SK-N-SH (cell line): ENCODE data around the gene CDH23. TPM values are rescaled to one million over a fixed set of nuclear protein-coding genes. Genes with fewer than 3 reads are reported as not detected.

Experiments used
- CTCF ChIA-PET: fragments of 300-600, 350-600 bp; formaldehyde crosslinking; extraction: SDS; loops from one replicate; lab custom pipeline; 2021; lab: Yijun Ruan, JAX
- POLR2A ChIA-PET: fragments of 350-600 bp; sonication (Branson Sonifier 250); formaldehyde crosslinking; extraction: SDS; loops from one replicate; lab custom pipeline; 2020; ENCODE audit warnings: antibody characterized with exemption, inconsistent platforms; lab: Yijun Ruan, JAX
- DNase-seq: peaks from one replicate; pipeline ENCODE4 v3.0.0; 2012
- H2AFZ ChIP-seq: fragments of 200-600 bp; sonication (generic); 2 replicates; pipeline ENCODE4 v1.8.1; 2016; ENCODE audit warnings: antibody characterized with exemption, mild to moderate bottlenecking, low read depth
- H3F3A ChIP-seq: fragments of 200-600 bp; sonication (generic); replicated peaks from 2 replicates; pipeline ENCODE3; 2016; ENCODE audit warnings: antibody characterized with exemption, mild to moderate bottlenecking; ENCODE audit not compliant: insufficient read depth
- H3K27ac ChIP-seq, 2 experiments: fragments of 200-500 bp in 1 of 2; fragments of 200-600 bp in 1 of 2; sonication (Bioruptor generic) in 1 of 2; sonication (generic), shearing (Covaris generic) in 1 of 2; 2 replicates each; pipeline versions ENCODE4 v1.5.1 to v1.6.1; 2014 to 2016; ENCODE audit warnings: low read depth in 2 of 2, inconsistent platforms in 1 of 2, low read length in 1 of 2, mild to moderate bottlenecking in 1 of 2, mixed read lengths in 1 of 2
- H3K27me3 ChIP-seq: fragments of 200-600 bp; sonication (generic), shearing (Covaris generic); 2 replicates; pipeline ENCODE4 v1.6.1; 2016; ENCODE audit warnings: mixed run types; ENCODE audit not compliant: insufficient read depth
- H3K36me3 ChIP-seq, 2 experiments: fragments of 200-500 bp in 1 of 2; fragments of 200-600 bp in 1 of 2; sonication (Bioruptor generic) in 1 of 2; sonication (generic) in 1 of 2; replicated peaks in 1 of 2; 2 replicates each; pipeline versions ENCODE3 to v1.5.1; 2014 to 2016; ENCODE audit warnings: low read length in 1 of 2, mild to moderate bottlenecking in 1 of 2; ENCODE audit not compliant: insufficient read depth in 2 of 2, control insufficient read depth in 1 of 2
- H3K4me1 ChIP-seq, 2 experiments: fragments of 200-500 bp in 1 of 2; fragments of 200-600 bp in 1 of 2; sonication (Bioruptor generic) in 1 of 2; sonication (generic), shearing (Covaris generic) in 1 of 2; 2 replicates each; pipeline versions ENCODE4 v1.5.1 to v1.6.1; 2014 to 2016; ENCODE audit warnings: low read depth in 1 of 2, low read length in 1 of 2, mixed run types in 1 of 2; ENCODE audit not compliant: insufficient read depth in 2 of 2, control insufficient read depth in 1 of 2
- H3K4me2 ChIP-seq: fragments of 200-600 bp; sonication (generic), shearing (Covaris generic); 2 replicates; pipeline ENCODE4 v1.6.1; 2017; ENCODE audit warnings: mixed run types
- H3K4me3 ChIP-seq, 2 experiments: fragments of 200-500 bp in 1 of 2; fragments of 200-600 bp in 1 of 2; sonication (Bioruptor generic) in 1 of 2; sonication (generic), shearing (Covaris generic) in 1 of 2; 2 replicates each; pipeline versions ENCODE4 v1.5.1 to v1.8.1; 2014 to 2016; ENCODE audit warnings: low read depth in 2 of 2, inconsistent platforms in 1 of 2, low read length in 1 of 2, mild to moderate bottlenecking in 1 of 2, mixed read lengths in 1 of 2, moderate library complexity in 1 of 2
- H3K79me2 ChIP-seq: fragments of 200-600 bp; sonication (generic); 2 replicates; pipeline ENCODE4 v1.8.1; 2017; ENCODE audit warnings: mild to moderate bottlenecking; ENCODE audit not compliant: insufficient read depth
- H3K9ac ChIP-seq: fragments of 200-600 bp; sonication (generic); 2 replicates; pipeline ENCODE4 v1.6.1; 2017; ENCODE audit warnings: mixed run types
- H3K9me2 ChIP-seq: fragments of 200-600 bp; sonication (generic); 2 replicates; pipeline ENCODE4 v1.6.1; 2017; ENCODE audit warnings: mixed run types
- H3K9me3 ChIP-seq: fragments of 200-600 bp; sonication (generic); 2 replicates; pipeline ENCODE4 v1.6.1; 2017; ENCODE audit warnings: mixed run types, mild to moderate bottlenecking, moderate library complexity
- H4K20me1 ChIP-seq: fragments of 200-600 bp; sonication (generic); 2 replicates; pipeline ENCODE4 v1.6.1; 2017; ENCODE audit warnings: mild to moderate bottlenecking, mixed run types; ENCODE audit not compliant: insufficient read depth
- CHD2 ChIP-seq: fragments of 150-350 bp; IDR thresholded peaks from 2 replicates; pipeline ENCODE4 v1.6.1; 2018; ENCODE audit warnings: low read length; ENCODE audit not compliant: partially characterized antibody
- CTCF ChIP-seq: fragments of 200-600 bp; sonication (generic); IDR thresholded peaks from 2 replicates; pipeline ENCODE4 v1.6.1; 2017; ENCODE audit warnings: antibody characterized with exemption, mild to moderate bottlenecking, moderate library complexity
- ELF1 ChIP-seq: IDR thresholded peaks from 2 replicates; pipeline ENCODE4 v1.4.0; 2012
- EZH2phosphoT487 ChIP-seq: fragments of 200-600 bp; sonication (generic); IDR thresholded peaks from 2 replicates; pipeline ENCODE4 v1.6.1; 2017; ENCODE audit warnings: low read depth, mixed run types, mild to moderate bottlenecking, antibody characterized with exemption, moderate library complexity, borderline replicate concordance
- GABPA ChIP-seq: IDR thresholded peaks from 2 replicates; pipeline ENCODE4 v1.4.0; 2012; ENCODE audit warnings: low read depth, mild to moderate bottlenecking
- IRF3 ChIP-seq: fragments of 150-350 bp; IDR thresholded peaks from 2 replicates; pipeline ENCODE4 v1.6.1; 2016; ENCODE audit warnings: mild to moderate bottlenecking, low read depth, low read length
- JUND ChIP-seq: IDR thresholded peaks from 2 replicates; pipeline ENCODE4 v1.4.0; 2012
- MAX ChIP-seq: IDR thresholded peaks from 2 replicates; pipeline ENCODE4 v1.4.0; 2012; ENCODE audit warnings: low read depth
- NRF1 ChIP-seq: IDR thresholded peaks from 2 replicates; pipeline ENCODE4 v1.6.1; 2012; ENCODE audit warnings: low read depth, mild to moderate bottlenecking, low read length
- PBX3 ChIP-seq: IDR thresholded peaks from 2 replicates; pipeline ENCODE4; 2012
- REST ChIP-seq: IDR thresholded peaks from 2 replicates; pipeline ENCODE4 v1.6.1; 2012; ENCODE audit warnings: mild to moderate bottlenecking, low read depth, low read length, moderate library complexity
- RXRA ChIP-seq: IDR thresholded peaks from 2 replicates; pipeline ENCODE4 v1.4.0; 2012; ENCODE audit warnings: low read depth, mild to moderate bottlenecking, borderline replicate concordance
- SIN3A ChIP-seq: IDR thresholded peaks from 2 replicates; pipeline ENCODE4 v1.6.1; 2012; ENCODE audit warnings: low read depth, mild to moderate bottlenecking, low read length, moderate library complexity, borderline replicate concordance
- SMC3 ChIP-seq: IDR thresholded peaks from 2 replicates; pipeline ENCODE4 v1.6.1; 2012; ENCODE audit warnings: low read depth, low read length, improper control_type of control experiment
- TCF12 ChIP-seq: IDR thresholded peaks from 2 replicates; pipeline ENCODE4 v1.4.0; 2012
- TEAD4 ChIP-seq: IDR thresholded peaks from 2 replicates; pipeline ENCODE4 v1.4.0; 2012; ENCODE audit warnings: mild to moderate bottlenecking, borderline replicate concordance; ENCODE audit not compliant: insufficient read depth
- YY1 ChIP-seq: IDR thresholded peaks from 2 replicates; pipeline ENCODE4 v1.4.0; 2012; ENCODE audit warnings: low read depth, mild to moderate bottlenecking
- WGBS: methylation state at CpG from one replicate; pipeline ENCODE4 v1.1.6; 2017; ENCODE audit warnings: low lambda C conversion rate; 5-methylcytosine and 5-hydroxymethylcytosine counted together
- polyA plus RNA-seq, 3 experiments: library from polyadenylated mRNA; depleted of rRNA; stranded (reverse); fragments of >200 nt; gene quantifications; 2 replicates each; pipeline ENCODE4 v1.2.3, GENCODE V29; 2012

The CDH23 gene
- polyA plus RNA-seq, 1 of the 3 experiments (the other 2 are of a cell fraction) = 0.03 TPM

GRCh38 chr10:71710519-71710918 lies 313.8 kb downstream of the CDH23 start:
- Histone ChIP-seq H3K9me2 (no peaks in the 10 kb centered on the region), H3K79me2 (no peaks in the 10 kb centered on the region), H3K27me3 (no peaks in the 10 kb centered on the region; the same call in 1 of the 2 replicates), H3K9me3 (no peaks in the 10 kb centered on the region), H3K4me1 (peaks cover 0 to 20% of the 10 kb centered on the region in 2 experiments; a peak in 1 of 4 replicates), H3K27ac (no peak overlapping the region), H3K4me2 (no peak overlapping the region), H3F3A (no peaks in the 10 kb centered on the region), H4K20me1 (no peaks in the 10 kb centered on the region), H3K9ac (no peak overlapping the region), H3K4me3 (no peak overlapping the region), H2AFZ (no peak overlapping the region), H3K36me3 (no peaks in the 10 kb centered on the region)
- WGBS = 80% methylated on average over 1 of the region's 2 CpGs
- POLR2A ChIA-PET = no interaction called here
- DNase-seq = no peak
- no peak for TF ChIP-seq SIN3A
- TF ChIP-seq CTCF = no peak
- TF ChIP-seq NRF1 = no peak
- TF ChIP-seq JUND = no peak
- TF ChIP-seq SMC3 = no peak
- no peak for TF ChIP-seq CHD2
- TF ChIP-seq PBX3 = no peak
- TF ChIP-seq IRF3 = no peak
- TF ChIP-seq GABPA = no peak
- no peak for TF ChIP-seq REST
- TF ChIP-seq RXRA = no peak
- TF ChIP-seq EZH2phosphoT487 = no peak
- no peak for TF ChIP-seq YY1
- TF ChIP-seq MAX = no peak
- no peak for TF ChIP-seq TCF12
- no peak for TF ChIP-seq ELF1
- no peak for TF ChIP-seq TEAD4
- TF ChIP-seq, all 33 proteins: peak for 0
- CTCF ChIA-PET = interaction anchor here (0.9 to 14.1 kb wide), 3 partner anchors 12 to 103 kb away, joined by 3 to 195 read pairs (median 4); no protein-coding TSS in a partner anchor
